GM10266 (cell line): ENCODE results near the gene GPR107.

ENCODE experiments used
- DNase-seq: peaks from one replicate; pipeline ENCODE4 v3.0.0; 2012; ENCODE audit errors: extremely low spot score
- CTCF ChIP-seq: IDR thresholded peaks from 2 replicates; pipeline ENCODE4 v1.5.1; 2012; ENCODE audit warnings: mild to moderate bottlenecking, low read depth; ENCODE audit not compliant: control insufficient read depth, insufficient read depth; ENCODE audit errors: missing control alignments

Gene GPR107

GRCh38 chr9:130143279-130143893 is 89.7 kb downstream of the GPR107 start:
- no peak for TF ChIP-seq CTCF
- DNase-seq = no peak

- no peak for TF ChIP-seq CTCF
- no peak for DNase-seq
Measured at GRCh38 chr9:130143958-130144366, 90.3 kb downstream of the GPR107 start.

- DNase-seq = no peak
- TF ChIP-seq CTCF = no peak
Measured at GRCh38 chr9:130144703-130145102, 91.0 kb downstream of the GPR107 start.

- TF ChIP-seq CTCF = no peak
- no peak for DNase-seq
Measured at GRCh38 chr9:130145658-130146057, 92.0 kb downstream of the GPR107 start.

GRCh38 chr9:130147198-130147597 is 93.5 kb downstream of the GPR107 start:
- no peak for DNase-seq
- no peak for TF ChIP-seq CTCF

GRCh38 chr9:130147910-130148309 is 94.2 kb downstream of the GPR107 start:
- TF ChIP-seq CTCF = no peak
- DNase-seq = no peak

GRCh38 chr9:130149031-130149430 is 95.3 kb downstream of the GPR107 start:
- DNase-seq = no peak
- TF ChIP-seq CTCF = no peak
